GM21390 (cell line): ENCODE measurements around the gene LAD1.

Source experiments
- ATAC-seq: cut with Tn5 transposase; IDR thresholded peaks from one replicate; pipeline ENCODE4 v1.9.1; 2021; ENCODE audit not compliant: unreplicated experiment

LAD1 gene

DNA sequence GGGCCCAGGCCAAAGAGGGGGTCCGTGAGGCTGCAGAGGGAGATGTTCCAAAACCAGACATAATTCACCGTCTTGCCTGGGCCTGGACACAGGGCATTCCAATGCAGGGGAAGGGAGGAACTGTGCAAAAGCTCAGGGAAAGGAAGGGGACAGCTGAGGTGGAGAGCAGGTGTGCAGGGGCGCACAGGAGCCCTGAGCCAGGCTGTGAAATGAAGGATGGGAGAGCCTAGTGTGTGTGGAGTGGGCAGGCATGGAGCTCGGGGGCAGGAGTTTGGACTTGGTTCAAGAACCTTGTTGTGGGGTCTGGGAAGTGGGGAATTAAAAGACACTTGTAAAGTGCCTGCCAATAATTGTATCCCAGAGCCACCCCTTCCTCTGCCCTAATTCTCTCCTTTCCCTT lies 20.1 kb upstream of the LAD1 start:
- ATAC-seq, result no peak

DNA sequence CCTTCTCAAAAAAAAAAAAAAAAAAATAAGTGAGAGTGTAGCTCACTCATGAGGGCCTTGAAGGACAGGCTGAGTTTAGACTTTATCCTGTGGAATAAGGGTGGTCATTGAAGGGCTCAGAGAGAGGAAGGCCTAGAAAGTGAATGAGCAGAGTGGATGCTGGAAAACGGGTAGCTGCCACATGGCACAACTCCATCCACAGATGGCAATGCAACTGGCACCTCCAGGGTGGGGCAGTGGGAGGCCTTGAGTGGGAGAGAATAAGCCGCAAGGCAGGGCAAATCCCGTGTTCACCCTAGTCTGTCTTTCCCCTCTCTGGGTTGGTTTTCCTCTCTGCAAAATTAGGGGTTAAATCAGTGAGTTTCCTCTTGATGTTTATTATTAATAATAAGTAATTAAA lies 19.3 kb upstream of the LAD1 start:
- ATAC-seq, result no peak

DNA sequence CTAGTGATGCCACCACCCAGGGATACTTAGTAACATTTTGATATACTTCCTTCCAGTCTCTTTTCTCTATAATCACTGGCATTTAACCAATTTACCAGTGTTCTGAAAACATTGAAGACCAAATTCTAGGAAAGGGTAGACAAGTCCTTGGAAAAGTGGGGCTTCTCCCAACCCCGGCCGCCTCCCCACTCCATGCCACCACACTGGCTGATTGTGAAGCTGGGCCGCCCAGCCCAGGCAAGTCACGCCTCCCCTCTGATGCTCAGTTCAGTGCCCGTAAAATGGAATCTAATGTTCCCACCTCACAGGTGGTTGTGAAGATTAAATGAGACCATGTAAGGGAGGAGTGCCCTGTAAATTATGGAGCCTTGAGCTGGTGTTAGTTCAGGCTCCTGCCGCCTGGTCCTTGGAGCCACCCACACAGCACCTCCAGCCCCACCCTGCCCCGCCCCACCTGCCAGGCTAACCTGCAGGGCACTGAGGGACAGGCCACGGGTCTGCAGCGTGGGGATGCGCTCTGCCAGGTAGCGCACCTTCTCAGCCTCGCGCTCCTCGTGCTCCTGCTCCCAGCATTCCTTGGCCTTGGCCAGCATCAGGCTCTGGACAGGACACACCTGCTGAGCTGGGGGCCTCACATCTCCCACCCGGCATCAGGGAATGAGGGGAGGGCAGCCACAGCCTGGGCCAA lies 15.1 kb upstream of the LAD1 start:
- ATAC-seq, result no peak

- no peak for ATAC-seq
Observed at GRCh38 chr1:201411292-201411691, 12.2 kb upstream of the LAD1 start.

DNA sequence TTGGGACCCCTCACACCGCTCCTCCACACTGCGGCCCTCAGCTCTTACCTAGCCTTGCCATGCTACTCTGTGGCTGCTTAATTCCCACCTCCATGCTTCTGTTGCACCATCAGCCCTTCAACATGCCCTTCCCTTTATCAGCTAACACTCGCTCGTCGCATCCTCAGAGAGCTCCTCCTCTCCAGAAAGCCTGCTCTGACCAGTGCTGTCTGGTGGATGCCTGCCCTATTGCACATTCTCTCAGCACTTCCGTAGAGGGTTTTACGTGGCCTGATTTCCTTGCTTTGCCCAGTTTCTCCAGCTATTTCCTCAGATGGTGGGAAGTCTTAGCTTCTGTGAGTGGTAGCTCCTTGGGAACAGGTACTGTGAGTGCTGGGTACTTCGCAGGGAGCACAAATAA lies 10.3 kb upstream of the LAD1 start:
- no peak for ATAC-seq

- ATAC-seq, result no peak
Observed at GRCh38 chr1:201408834-201409200, 9.7 kb upstream of the LAD1 start.

GRCh38 chr1:201408176-201408833 lies 9.2 kb upstream of the LAD1 start:
- no peak for ATAC-seq

GRCh38 chr1:201406831-201407406 lies 7.8 kb upstream of the LAD1 start:
- ATAC-seq, result no peak

- ATAC-seq, result no peak
Observed at GRCh38 chr1:201405484-201405831, 6.3 kb upstream of the LAD1 start.

DNA sequence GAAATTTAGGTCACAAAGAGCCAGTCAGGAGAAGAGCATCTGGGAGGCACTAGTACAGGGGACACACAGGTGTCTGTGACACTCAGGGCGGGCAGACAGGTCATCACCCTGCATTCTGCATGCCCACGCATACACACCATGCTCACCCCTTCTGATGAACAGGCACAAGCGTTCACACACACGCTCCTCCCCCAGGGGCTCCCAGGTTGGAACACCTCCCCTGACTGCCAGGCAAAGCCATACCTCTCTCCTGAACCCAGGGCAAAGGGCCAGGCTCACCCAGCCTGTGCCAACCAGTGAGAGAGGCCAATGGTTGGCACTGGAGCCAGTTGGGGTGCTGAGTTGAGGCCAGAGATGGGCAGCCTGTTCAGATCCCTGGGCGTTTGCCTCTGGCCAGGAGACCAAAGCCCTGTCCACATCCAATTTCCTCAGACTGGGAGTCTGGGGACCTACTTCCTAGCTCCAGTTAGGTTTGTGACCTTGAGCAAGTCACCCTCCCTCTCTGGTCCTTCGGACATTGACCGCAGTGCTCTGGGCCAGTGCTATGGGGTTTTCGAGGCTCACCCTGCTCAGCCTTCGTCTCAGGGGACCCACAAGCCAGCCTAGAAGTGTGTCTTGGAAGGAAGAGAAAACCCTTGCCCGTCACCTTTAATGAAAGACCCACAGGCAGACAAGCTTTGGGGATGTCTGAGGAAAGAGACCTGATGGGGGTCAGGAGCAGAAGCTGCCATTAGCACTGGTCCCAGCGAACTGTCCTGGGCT lies 5.8 kb upstream of the LAD1 start:
- ATAC-seq, result no peak

DNA sequence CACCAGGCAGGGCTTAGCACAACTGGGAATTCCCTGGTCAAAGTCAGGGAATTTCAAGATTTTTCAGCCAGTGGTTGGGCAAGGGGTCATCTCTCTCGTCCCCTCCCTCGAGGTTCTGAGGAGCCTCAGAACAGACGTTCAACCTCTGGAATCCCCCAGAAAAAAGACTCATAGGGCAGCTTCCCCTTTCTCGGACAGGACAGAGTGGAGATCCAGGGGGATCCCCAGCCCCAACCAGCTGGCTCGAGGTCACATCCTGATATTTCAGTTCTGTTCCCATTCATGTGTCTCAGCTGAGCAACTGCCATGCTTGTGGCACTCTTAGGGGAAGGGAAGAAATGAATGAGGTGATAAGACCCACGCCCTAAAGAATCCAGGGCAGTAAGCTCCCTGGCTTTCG lies 4.9 kb upstream of the LAD1 start:
- ATAC-seq, result no peak

DNA sequence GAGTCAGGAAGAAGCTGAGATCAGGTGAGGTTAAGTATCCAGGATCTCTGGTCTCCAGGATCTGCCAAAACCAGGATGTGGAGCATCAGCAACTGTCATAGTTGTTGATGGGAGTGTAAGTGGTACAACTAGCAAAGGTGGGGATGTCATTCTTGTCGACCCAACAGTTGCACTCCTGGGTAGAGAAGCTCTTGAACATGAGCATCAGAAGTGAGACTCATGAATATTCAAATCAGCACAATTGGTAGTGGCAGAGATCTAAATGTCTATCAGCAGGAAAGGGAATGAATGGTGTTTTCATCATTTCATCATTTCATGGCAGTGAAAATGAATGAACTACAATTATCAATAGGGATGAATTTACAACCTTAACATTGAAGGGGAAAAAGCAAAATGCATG lies 4.2 kb upstream of the LAD1 start:
- no peak for ATAC-seq

DNA sequence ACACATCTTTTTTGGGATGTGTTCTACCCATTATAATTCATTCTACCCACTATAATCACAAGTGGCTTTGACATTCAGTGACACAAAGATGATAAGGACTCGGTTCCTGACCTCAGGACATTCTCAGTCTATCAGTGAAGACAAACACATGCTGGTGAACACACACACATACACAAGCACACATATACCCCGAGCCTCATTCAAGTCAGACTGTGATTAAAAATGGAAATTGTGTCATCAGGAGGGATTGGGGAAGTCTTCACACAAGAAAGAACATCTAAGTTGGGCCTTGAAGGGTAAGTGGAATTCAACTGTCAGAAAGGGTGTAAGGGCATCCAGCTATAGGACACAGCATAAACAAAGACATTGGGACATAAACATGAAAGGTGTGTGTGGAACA lies 2.6 kb upstream of the LAD1 start:
- ATAC-seq, result no peak

DNA sequence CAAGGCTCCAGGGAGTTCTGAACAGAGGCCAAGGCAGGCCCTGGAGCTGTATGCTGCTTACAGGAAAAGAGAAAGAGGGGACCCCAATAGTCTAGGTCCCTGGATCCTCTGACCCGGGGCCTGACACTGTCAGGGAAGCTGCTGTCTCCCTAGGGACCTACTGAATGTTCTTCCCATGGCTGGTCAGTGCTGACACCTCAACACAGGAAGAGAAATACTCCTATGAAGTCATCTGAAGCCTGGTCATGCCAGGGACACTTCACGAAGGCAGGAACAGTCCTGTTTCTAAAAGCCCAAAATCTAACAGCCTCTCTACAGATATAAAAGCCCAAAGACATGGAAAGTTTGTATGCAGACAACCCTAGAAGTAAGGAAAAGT lies 1.7 kb upstream of the LAD1 start:
- no peak for ATAC-seq

- no peak for ATAC-seq
Observed at GRCh38 chr1:201400212-201400851, 1.2 kb upstream of the LAD1 start.

GRCh38 chr1:201399352-201400126 lies 415 bp upstream of the LAD1 start:
- no peak for ATAC-seq

DNA sequence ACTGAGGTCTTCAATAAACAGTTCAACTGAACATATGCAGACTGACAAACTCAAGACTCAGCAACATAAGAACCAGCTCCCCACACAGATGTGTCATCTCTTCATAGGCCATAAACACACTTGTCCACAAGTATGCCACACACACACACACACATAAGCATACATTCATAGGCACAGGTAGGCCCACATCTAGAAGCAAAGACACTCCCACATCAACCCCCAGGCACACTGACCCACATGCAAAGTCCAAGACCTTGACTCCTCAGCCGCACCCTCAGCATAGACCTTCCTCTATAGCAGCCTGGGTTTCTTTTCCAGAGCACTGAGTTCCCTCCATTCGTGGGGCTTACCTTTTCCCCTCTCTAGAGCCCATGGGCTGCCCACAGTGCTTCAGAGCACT lies 1.4 kb downstream of the LAD1 start:
- no peak for ATAC-seq

DNA sequence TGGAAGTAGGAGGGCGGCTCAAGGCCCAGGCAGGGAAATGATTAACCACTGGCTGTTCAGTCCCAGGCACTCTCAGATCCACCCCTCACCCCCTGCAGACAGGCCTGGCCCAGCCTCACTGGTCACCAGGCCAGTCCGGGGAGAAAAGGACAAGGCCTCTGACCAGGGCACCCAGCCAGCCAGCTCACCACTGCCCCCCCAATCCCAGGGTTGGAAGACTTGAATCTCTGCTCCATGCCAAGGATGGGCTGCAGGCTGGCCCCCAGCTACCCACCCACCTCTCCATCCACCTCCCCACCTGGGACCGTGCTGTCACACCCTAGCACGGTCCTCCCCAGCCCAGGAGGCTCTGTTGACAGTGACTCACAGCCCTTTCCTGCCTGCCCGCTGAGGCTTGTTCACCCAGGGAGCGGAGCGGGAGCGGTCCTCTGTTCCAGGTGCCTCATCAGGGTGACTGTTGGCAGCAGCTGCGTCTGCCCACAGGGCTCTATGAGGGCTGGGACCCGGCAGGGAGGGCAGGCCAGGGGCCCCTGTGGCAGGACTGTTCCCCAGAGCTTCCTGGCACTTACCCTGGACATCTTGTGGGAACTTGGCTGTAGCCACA lies 2.2 kb downstream of the LAD1 start:
- ATAC-seq, result no peak

DNA sequence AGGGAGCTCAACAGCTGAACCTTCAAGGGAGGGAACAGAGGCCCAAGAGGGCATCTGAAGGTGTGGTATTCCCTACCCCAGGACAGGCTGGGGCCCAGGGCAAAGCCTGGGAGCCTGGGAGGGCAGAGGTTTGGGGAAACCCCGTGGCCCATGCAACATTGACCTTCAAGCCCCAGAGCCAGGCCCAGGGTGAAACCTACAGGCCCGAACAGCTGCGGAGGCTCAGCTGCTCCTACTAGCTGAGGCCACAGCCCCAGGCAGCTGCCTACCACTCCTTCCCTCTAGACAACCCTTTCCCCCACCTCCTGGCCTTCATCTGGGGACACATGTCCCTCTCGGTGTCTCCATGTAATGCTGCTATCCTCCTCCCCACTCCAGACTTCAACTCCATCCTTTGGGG lies 3.2 kb downstream of the LAD1 start:
- no peak for ATAC-seq

GRCh38 chr1:201394591-201394990 lies 4.5 kb downstream of the LAD1 start:
- ATAC-seq, result no peak
